ENCODE results near the gene SFMBT1. TPM values are rescaled to one million over a fixed set of nuclear protein-coding genes. Genes with fewer than 3 reads are reported as not detected.

Gene SFMBT1
- total and polyA plus RNA-seq, 2 experiments from 2014 or later = 5.3 to 24.0 TPM

DNA sequence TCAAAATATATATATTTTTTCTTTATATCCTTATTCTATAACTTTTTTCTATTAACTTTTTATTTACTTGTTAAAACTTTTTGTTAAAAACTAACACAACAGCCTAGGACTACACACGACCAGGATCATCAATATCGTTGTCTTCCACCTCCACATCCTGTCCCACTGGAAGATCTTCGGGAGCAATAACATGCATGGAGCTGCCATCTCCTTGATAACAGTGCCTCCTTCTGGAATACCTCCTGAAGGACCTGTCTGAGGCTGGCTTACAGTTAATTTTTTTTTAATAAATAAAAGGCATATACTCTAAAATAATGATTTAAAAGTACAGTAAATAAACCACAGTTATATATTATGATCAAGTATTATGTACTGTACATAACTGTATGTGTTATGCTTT is 58.9 kb downstream of the SFMBT1 start:
- DNase-seq (ENCODE audit: low spot score) (peak; percentile 57), ATAC-seq (peak; percentile 32; the same call in 1 of the 3 replicates)
- no peaks in the 10 kb centered on the region; the same call in 1 of the 2 replicates for H4K20me1 ChIP-seq (replicated peaks; ENCODE audit: insufficient read depth)
- no peak overlapping the region for H2AFZ ChIP-seq
- peaks cover 3% of the 10 kb centered on the region; the same call in 2 of the 3 replicates for H3K4me1 Mint-ChIP-seq
- H3K4me2 ChIP-seq = no peak overlapping the region
- H3K27ac ChIP-seq (ENCODE audit: low read depth) = no peak overlapping the region
- H3K27me3 Mint-ChIP-seq (ENCODE audit: insufficient read depth, low read depth, poor library complexity) = peaks cover 1% of the 10 kb centered on the region
- H3K4me3 Mint-ChIP-seq = no peak overlapping the region
- TF ChIP-seq, protein P1, sequence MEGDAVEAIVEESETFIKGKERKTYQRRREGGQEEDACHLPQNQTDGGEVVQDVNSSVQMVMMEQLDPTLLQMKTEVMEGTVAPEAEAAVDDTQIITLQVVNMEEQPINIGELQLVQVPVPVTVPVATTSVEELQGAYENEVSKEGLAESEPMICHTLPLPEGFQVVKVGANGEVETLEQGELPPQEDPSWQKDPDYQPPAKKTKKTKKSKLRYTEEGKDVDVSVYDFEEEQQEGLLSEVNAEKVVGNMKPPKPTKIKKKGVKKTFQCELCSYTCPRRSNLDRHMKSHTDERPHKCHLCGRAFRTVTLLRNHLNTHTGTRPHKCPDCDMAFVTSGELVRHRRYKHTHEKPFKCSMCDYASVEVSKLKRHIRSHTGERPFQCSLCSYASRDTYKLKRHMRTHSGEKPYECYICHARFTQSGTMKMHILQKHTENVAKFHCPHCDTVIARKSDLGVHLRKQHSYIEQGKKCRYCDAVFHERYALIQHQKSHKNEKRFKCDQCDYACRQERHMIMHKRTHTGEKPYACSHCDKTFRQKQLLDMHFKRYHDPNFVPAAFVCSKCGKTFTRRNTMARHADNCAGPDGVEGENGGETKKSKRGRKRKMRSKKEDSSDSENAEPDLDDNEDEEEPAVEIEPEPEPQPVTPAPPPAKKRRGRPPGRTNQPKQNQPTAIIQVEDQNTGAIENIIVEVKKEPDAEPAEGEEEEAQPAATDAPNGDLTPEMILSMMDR (conservative IDR thresholded peaks at IDR 0.05; ENCODE audit: low read depth in 2 of 2) = peak; percentile 63 to 74
- TF ChIP-seq STAT1 (IDR thresholded peaks at IDR 0.05; ENCODE audit: unreplicated experiment) = no peak
- H3F3A ChIP-seq (replicated peaks; ENCODE audit: low read depth) = no peaks in the 10 kb centered on the region
- H3K27ac Mint-ChIP-seq = no peak overlapping the region
- H3K27me3 ChIP-seq (ENCODE audit: insufficient read depth) = no peaks in the 10 kb centered on the region
- H3K4me3 ChIP-seq = no peak overlapping the region
- H3K4me1 ChIP-seq (ENCODE audit: insufficient read depth) = no peaks in the 10 kb centered on the region
- no peaks in the 10 kb centered on the region; the same call in 2 of the 3 replicates for H3K9me3 Mint-ChIP-seq
- no peaks in the 10 kb centered on the region for H3K36me3 ChIP-seq (ENCODE audit: insufficient read depth)
- no peaks in the 10 kb centered on the region for H3K9me2 ChIP-seq (ENCODE audit: insufficient read depth)
- H3K36me3 Mint-ChIP-seq (ENCODE audit: low read depth) = no peaks in the 10 kb centered on the region
- H3K79me2 ChIP-seq (replicated peaks; ENCODE audit: insufficient read depth) = peaks cover 5% of the 10 kb centered on the region

DNA sequence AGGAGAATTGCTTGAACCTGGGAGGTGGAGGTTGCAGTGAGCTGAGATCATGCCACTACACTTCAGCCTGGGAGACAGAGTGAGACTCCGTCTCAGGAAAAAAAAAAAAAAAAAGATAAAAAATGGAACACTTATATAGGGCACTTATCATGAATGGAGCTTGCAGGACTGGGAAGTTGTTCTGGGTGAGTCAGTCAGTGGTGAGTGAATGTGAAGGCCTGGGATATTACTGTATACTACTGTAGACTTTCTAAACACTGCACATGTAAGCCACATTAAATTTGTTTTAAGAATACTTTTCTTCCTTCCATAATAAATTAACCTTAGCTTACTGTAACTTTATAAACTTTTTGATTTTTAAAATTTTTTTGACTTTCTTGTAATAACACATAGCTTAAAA is 59.8 kb downstream of the SFMBT1 start:
- H3K4me3 ChIP-seq = no peak overlapping the region
- H3K36me3 Mint-ChIP-seq (ENCODE audit: low read depth) = no peaks in the 10 kb centered on the region
- no peaks in the 10 kb centered on the region; the same call in 2 of the 3 replicates for H3K9me3 Mint-ChIP-seq
- no peaks in the 10 kb centered on the region for H3K4me1 ChIP-seq (ENCODE audit: insufficient read depth)
- H4K20me1 ChIP-seq (replicated peaks; ENCODE audit: insufficient read depth) = no peaks in the 10 kb centered on the region; the same call in 1 of the 2 replicates
- H3K36me3 ChIP-seq (ENCODE audit: insufficient read depth) = no peaks in the 10 kb centered on the region
- H3K79me2 ChIP-seq (replicated peaks; ENCODE audit: insufficient read depth) = no peaks in the 10 kb centered on the region; the same call in 1 of the 2 replicates
- H3K27me3 ChIP-seq (ENCODE audit: insufficient read depth) = no peaks in the 10 kb centered on the region
- no peak overlapping the region for H3K4me2 ChIP-seq
- H3K4me1 Mint-ChIP-seq = peaks cover 3% of the 10 kb centered on the region; the same call in 2 of the 3 replicates
- ATAC-seq (no peak), DNase-seq (ENCODE audit: low spot score) (no peak)
- H2AFZ ChIP-seq = no peak overlapping the region
- H3K27ac Mint-ChIP-seq = no peak overlapping the region
- H3K27ac ChIP-seq (ENCODE audit: low read depth) = no peak overlapping the region
- H3K9me2 ChIP-seq (ENCODE audit: insufficient read depth) = no peaks in the 10 kb centered on the region
- H3K4me3 Mint-ChIP-seq = no peak overlapping the region
- no peaks in the 10 kb centered on the region for H3F3A ChIP-seq (replicated peaks; ENCODE audit: low read depth)
- peaks cover 1% of the 10 kb centered on the region for H3K27me3 Mint-ChIP-seq (ENCODE audit: insufficient read depth, low read depth, poor library complexity)
- TF ChIP-seq CREB1 (CRISPR knock-in tag; IDR thresholded peaks at IDR 0.05; ENCODE audit: low read depth) (no peak), ZNF331 (CRISPR knock-in tag; IDR thresholded peaks at IDR 0.05; ENCODE audit: low read depth) (no peak), STAT1 (IDR thresholded peaks at IDR 0.05; ENCODE audit: unreplicated experiment) (no peak), EZH2 (IDR thresholded peaks at IDR 0.05; ENCODE audit: low read depth, unreplicated experiment) (no peak), ZNF114 (CRISPR knock-in tag; IDR thresholded peaks at IDR 0.05) (no peak), POLR2AphosphoS5 (IDR thresholded peaks at IDR 0.05; ENCODE audit: low read depth) (no peak), JUNB (IDR thresholded peaks at IDR 0.05; ENCODE audit: unreplicated experiment) (no peak), NANOG (IDR thresholded peaks at IDR 0.05; ENCODE audit: borderline replicate concordance) (no peak), EZH2phosphoT487 (IDR thresholded peaks at IDR 0.05; ENCODE audit: unreplicated experiment) (no peak)
- TF ChIP-seq, protein P2, sequence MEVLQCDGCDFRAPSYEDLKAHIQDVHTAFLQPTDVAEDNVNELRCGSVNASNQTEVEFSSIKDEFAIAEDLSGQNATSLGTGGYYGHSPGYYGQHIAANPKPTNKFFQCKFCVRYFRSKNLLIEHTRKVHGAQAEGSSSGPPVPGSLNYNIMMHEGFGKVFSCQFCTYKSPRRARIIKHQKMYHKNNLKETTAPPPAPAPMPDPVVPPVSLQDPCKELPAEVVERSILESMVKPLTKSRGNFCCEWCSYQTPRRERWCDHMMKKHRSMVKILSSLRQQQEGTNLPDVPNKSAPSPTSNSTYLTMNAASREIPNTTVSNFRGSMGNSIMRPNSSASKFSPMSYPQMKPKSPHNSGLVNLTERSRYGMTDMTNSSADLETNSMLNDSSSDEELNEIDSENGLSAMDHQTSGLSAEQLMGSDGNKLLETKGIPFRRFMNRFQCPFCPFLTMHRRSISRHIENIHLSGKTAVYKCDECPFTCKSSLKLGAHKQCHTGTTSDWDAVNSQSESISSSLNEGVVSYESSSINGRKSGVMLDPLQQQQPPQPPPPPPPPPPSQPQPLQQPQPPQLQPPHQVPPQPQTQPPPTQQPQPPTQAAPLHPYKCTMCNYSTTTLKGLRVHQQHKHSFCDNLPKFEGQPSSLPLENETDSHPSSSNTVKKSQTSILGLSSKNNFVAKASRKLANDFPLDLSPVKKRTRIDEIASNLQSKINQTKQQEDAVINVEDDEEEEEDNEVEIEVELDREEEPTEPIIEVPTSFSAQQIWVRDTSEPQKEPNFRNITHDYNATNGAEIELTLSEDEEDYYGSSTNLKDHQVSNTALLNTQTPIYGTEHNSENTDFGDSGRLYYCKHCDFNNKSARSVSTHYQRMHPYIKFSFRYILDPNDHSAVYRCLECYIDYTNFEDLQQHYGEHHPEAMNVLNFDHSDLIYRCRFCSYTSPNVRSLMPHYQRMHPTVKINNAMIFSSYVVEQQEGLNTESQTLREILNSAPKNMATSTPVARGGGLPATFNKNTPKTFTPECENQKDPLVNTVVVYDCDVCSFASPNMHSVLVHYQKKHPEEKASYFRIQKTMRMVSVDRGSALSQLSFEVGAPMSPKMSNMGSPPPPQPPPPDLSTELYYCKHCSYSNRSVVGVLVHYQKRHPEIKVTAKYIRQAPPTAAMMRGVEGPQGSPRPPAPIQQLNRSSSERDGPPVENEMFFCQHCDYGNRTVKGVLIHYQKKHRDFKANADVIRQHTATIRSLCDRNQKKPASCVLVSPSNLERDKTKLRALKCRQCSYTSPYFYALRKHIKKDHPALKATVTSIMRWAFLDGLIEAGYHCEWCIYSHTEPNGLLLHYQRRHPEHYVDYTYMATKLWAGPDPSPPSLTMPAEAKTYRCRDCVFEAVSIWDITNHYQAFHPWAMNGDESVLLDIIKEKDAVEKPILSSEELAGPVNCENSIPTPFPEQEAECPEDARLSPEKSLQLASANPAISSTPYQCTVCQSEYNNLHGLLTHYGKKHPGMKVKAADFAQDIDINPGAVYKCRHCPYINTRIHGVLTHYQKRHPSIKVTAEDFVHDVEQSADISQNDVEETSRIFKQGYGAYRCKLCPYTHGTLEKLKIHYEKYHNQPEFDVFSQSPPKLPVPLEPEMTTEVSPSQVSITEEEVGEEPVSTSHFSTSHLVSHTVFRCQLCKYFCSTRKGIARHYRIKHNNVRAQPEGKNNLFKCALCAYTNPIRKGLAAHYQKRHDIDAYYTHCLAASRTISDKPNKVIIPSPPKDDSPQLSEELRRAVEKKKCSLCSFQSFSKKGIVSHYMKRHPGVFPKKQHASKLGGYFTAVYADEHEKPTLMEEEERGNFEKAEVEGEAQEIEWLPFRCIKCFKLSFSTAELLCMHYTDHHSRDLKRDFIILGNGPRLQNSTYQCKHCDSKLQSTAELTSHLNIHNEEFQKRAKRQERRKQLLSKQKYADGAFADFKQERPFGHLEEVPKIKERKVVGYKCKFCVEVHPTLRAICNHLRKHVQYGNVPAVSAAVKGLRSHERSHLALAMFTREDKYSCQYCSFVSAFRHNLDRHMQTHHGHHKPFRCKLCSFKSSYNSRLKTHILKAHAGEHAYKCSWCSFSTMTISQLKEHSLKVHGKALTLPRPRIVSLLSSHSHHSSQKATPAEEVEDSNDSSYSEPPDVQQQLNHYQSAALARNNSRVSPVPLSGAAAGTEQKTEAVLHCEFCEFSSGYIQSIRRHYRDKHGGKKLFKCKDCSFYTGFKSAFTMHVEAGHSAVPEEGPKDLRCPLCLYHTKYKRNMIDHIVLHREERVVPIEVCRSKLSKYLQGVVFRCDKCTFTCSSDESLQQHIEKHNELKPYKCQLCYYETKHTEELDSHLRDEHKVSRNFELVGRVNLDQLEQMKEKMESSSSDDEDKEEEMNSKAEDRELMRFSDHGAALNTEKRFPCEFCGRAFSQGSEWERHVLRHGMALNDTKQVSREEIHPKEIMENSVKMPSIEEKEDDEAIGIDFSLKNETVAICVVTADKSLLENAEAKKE (CRISPR knock-in tag; IDR thresholded peaks at IDR 0.05) = no peak
- TF ChIP-seq, protein P3, sequence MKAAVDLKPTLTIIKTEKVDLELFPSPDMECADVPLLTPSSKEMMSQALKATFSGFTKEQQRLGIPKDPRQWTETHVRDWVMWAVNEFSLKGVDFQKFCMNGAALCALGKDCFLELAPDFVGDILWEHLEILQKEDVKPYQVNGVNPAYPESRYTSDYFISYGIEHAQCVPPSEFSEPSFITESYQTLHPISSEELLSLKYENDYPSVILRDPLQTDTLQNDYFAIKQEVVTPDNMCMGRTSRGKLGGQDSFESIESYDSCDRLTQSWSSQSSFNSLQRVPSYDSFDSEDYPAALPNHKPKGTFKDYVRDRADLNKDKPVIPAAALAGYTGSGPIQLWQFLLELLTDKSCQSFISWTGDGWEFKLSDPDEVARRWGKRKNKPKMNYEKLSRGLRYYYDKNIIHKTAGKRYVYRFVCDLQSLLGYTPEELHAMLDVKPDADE (IDR thresholded peaks at IDR 0.05) = no peak

Data from GM23338 (cell line).